Measurements from ENCODE around the gene TBC1D10A.

The TBC1D10A gene

GRCh38 chr22:30310881-30311771, 15.6 kb downstream of the TBC1D10A start:
- H3K36me3 ChIP-seq (replicated peaks; ENCODE audit: low read depth, low read length) = no peaks in the 10 kb centered on the region
- no peaks in the 10 kb centered on the region for H3K9me3 ChIP-seq (ENCODE audit: insufficient read depth, low read length)
- H3K4me3 ChIP-seq (ENCODE audit: low read length) = no peak overlapping the region
- H3K27me3 ChIP-seq (ENCODE audit: low read depth, low read length) = no peaks in the 10 kb centered on the region
- H2AFZ ChIP-seq (ENCODE audit: low read depth, low read length) = no peak overlapping the region
- TF ChIP-seq, protein P1, sequence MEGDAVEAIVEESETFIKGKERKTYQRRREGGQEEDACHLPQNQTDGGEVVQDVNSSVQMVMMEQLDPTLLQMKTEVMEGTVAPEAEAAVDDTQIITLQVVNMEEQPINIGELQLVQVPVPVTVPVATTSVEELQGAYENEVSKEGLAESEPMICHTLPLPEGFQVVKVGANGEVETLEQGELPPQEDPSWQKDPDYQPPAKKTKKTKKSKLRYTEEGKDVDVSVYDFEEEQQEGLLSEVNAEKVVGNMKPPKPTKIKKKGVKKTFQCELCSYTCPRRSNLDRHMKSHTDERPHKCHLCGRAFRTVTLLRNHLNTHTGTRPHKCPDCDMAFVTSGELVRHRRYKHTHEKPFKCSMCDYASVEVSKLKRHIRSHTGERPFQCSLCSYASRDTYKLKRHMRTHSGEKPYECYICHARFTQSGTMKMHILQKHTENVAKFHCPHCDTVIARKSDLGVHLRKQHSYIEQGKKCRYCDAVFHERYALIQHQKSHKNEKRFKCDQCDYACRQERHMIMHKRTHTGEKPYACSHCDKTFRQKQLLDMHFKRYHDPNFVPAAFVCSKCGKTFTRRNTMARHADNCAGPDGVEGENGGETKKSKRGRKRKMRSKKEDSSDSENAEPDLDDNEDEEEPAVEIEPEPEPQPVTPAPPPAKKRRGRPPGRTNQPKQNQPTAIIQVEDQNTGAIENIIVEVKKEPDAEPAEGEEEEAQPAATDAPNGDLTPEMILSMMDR (IDR thresholded peaks at IDR 0.05; ENCODE audit: low read depth, low read length) = no peak
- TF ChIP-seq EZH2phosphoT487 (IDR thresholded peaks at IDR 0.05; ENCODE audit: low read depth) = no peak
- peaks cover 4% of the 10 kb centered on the region; the same call in 1 of the 2 replicates for H3K79me2 ChIP-seq (ENCODE audit: low read length)
- peak overlapping the region; percentile 26 for H3K4me2 ChIP-seq (ENCODE audit: low read length)
- H3K27ac ChIP-seq (ENCODE audit: low read length) = peak overlapping the region; percentile 22; the same call in 1 of the 2 replicates
- H3K4me1 ChIP-seq (ENCODE audit: low read length) = peaks cover 68% of the 10 kb centered on the region
- H3K9ac ChIP-seq (ENCODE audit: low read length) = no peak overlapping the region
- H4K20me1 ChIP-seq (ENCODE audit: insufficient read depth, low read length) = no peaks in the 10 kb centered on the region

DNA sequence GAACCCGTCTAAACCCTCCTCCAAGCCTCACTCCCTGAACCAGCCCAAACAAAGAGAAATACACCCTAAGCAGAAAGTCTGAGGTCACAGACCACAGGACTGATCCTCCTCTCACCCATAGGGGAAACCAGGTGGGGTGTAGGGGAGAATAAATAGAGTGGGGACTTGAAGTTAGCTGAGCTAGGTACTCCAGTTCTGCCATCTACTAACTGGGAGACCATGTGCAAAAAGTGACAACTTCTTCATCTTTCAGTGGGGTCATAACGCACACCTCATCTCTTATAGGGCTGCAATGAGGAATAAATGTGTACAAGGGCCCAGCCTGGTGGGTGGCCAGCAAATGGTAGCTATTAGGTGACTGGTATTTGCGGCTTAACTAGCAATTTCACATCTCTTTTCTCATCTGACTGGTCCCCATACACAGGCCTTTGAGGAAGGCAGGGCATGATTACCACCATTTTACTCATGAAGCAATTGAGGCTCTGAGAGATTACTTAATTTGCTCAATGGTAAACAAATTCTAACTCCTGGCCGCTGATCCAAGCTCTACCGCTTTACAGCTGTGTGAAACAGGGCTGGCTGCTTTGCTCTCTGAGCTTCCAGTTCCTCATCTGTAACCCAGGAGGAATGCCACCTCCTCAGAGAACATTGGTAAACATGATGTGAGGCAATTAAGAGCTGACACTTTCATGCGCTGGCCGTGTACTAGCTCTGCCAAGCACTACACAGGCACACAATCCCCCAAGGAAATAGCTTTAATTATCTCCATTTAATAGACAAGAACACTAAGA, 16.6 kb downstream of the TBC1D10A start:
- H2AFZ ChIP-seq (ENCODE audit: low read depth, low read length) = no peak overlapping the region
- H3K36me3 ChIP-seq (replicated peaks; ENCODE audit: low read depth, low read length) = no peaks in the 10 kb centered on the region
- no peak overlapping the region for H3K9ac ChIP-seq (ENCODE audit: low read length)
- no peaks in the 10 kb centered on the region for H4K20me1 ChIP-seq (ENCODE audit: insufficient read depth, low read length)
- peak overlapping the region; percentile 26 for H3K4me2 ChIP-seq (ENCODE audit: low read length)
- H3K27me3 ChIP-seq (ENCODE audit: low read depth, low read length) = no peaks in the 10 kb centered on the region
- peak overlapping the region; percentile 22 for H3K27ac ChIP-seq (ENCODE audit: low read length)
- no peak for TF ChIP-seq EZH2phosphoT487 (IDR thresholded peaks at IDR 0.05; ENCODE audit: low read depth)
- TF ChIP-seq, protein P1 (IDR thresholded peaks at IDR 0.05; ENCODE audit: low read depth, low read length) = no peak
- H3K4me1 ChIP-seq (ENCODE audit: low read length) = peaks cover 71% of the 10 kb centered on the region
- H3K4me3 ChIP-seq (ENCODE audit: low read length) = no peak overlapping the region
- H3K9me3 ChIP-seq (ENCODE audit: insufficient read depth, low read length) = no peaks in the 10 kb centered on the region
- H3K79me2 ChIP-seq (ENCODE audit: low read length) = no peaks in the 10 kb centered on the region

DNA sequence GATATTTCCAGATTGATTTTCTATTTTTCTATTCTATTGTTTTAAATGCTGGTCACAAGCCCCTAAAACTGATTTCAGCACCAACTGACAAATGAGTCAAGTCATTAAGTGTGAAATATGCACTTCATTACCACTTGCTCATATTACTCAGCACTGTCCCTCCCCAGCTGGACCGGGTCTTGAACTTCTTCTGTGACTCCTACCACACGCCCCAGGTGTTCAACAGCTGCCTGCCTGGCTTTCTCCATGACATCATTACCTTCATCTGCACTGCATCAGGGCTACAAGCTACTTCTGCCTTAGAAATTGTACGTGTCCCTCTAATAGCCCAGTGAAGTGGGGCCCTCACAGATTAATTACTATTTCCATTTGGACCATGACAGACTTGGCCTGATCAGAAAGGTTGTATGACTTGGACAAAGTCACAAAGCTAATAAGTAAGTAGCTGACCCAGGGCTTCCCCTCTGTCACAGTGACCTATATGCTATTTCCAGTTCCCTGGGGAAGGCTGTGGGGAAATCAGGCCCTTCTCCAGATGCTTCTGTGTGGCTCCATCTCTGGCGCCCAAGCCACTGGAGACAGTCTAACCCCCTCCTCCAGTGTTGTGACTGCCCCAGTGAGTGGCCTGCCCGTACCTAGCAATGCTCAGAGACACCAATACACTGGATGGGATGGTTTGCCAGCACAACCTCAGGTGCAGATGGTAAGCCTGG, 18.1 kb downstream of the TBC1D10A start:
- Histone ChIP-seq H3K4me2 (ENCODE audit: low read length) (peak overlapping the region; percentile 2; the same call in 1 of the 2 replicates), H3K9me3 (ENCODE audit: insufficient read depth, low read length) (no peaks in the 10 kb centered on the region), H3K4me3 (ENCODE audit: low read length) (no peak overlapping the region), H3K36me3 (replicated peaks; ENCODE audit: low read depth, low read length) (no peaks in the 10 kb centered on the region), H3K27ac (ENCODE audit: low read length) (no peak overlapping the region), H3K27me3 (ENCODE audit: low read depth, low read length) (no peaks in the 10 kb centered on the region), H3K4me1 (ENCODE audit: low read length) (peaks cover 70% of the 10 kb centered on the region), H3K9ac (ENCODE audit: low read length) (no peak overlapping the region), H3K79me2 (ENCODE audit: low read length) (no peaks in the 10 kb centered on the region), H4K20me1 (ENCODE audit: insufficient read depth, low read length) (no peaks in the 10 kb centered on the region), H2AFZ (ENCODE audit: low read depth, low read length) (no peak overlapping the region)
- TF ChIP-seq, protein P1 (IDR thresholded peaks at IDR 0.05; ENCODE audit: low read depth, low read length) = no peak
- TF ChIP-seq EZH2phosphoT487 (IDR thresholded peaks at IDR 0.05; ENCODE audit: low read depth) = no peak
